Measurements from ENCODE around the gene PMP22. TPM values are rescaled to one million over a fixed set of nuclear protein-coding genes. Genes with fewer than 3 reads are reported as not detected.

Gene PMP22
- total RNA-seq: 1 to 10 TPM in 1 of 2 experiments, under 1 TPM in 1; 0.62 to 1.1 TPM

DNA sequence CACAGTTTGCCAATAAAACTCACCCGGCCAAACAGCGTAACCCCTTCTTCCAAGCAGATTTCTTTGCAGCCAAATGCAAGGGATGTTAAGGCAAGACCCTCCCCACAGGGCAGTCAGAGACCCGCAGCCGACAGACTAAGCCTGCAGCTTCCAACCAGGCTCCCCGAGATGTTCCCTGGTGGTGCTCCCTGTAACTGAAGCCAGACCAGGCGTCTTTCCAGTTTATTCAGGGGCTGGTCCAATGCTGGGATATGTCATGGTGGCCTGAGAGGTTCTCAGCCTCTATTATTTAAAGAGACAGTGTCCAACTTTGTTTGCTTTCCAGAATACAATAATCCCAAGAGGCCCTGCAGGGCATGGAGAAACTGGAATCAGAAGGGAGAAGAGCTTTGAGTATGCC is at the start of gene PMP22:
PMP22 (minus strand) TSS at position 196 of the 400 bp plus-strand sequence. CDS start 4,599 bp downstream, outside the sequence.
- peaks cover 10% of the 10 kb centered on the region for H3K4me1 Mint-ChIP-seq
- peaks cover 71% of the 10 kb centered on the region for H3K27me3 Mint-ChIP-seq
- no peak within 1 kb of the TSS for H3K27ac Mint-ChIP-seq
- no peak for ATAC-seq (ENCODE audit: low read depth)
- H3K9me3 Mint-ChIP-seq: no peaks in the 10 kb centered on the region
- no peaks in the 10 kb centered on the region for H3K36me3 Mint-ChIP-seq
- POLR2A ChIA-PET: no interaction called here
- no peak within 1 kb of the TSS for H3K4me3 Mint-ChIP-seq
- no peak for DNase-seq

DNA sequence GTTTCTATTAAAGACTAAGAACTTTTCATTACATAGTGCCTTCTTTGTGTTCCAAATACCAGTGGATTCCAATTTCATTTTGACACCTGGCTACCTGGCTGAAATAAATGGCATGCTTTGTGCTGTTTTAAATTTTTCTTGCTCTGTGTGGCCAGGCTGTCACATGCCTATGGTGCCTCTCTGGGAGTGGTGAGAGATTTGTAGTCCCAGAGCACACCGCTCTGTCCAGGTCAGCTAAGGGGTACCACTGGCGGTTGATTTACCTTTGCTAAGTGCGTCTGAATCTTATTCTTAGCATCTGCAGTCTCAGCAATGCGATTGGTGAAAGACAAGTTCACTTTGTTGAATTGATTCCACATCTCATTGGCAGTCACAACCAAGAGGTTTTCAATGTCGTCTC is 46.9 kb upstream of the PMP22 start:
- DNase-seq (no peak), ATAC-seq (ENCODE audit: low read depth) (no peak)
- H3K36me3 Mint-ChIP-seq: no peaks in the 10 kb centered on the region
- H3K4me3 Mint-ChIP-seq: no peak overlapping the region
- peaks cover 3% of the 10 kb centered on the region for H3K27me3 Mint-ChIP-seq
- no peaks in the 10 kb centered on the region for H3K4me1 Mint-ChIP-seq
- H3K9me3 Mint-ChIP-seq: no peaks in the 10 kb centered on the region
- H3K27ac Mint-ChIP-seq: no peak overlapping the region
- POLR2A ChIA-PET: no interaction called here

- Mint-ChIP-seq H3K4me1 (peaks cover 2% of the 10 kb centered on the region), H3K27me3 (peaks cover 4% of the 10 kb centered on the region), H3K9me3 (no peaks in the 10 kb centered on the region), H3K27ac (no peak overlapping the region), H3K36me3 (no peaks in the 10 kb centered on the region), H3K4me3 (no peak overlapping the region)
- DNase-seq (no peak), ATAC-seq (ENCODE audit: low read depth) (no peak)
- POLR2A ChIA-PET: no interaction called here
Observed at GRCh38 chr17:15309793-15310192, 44.7 kb upstream of the PMP22 start.

DNA sequence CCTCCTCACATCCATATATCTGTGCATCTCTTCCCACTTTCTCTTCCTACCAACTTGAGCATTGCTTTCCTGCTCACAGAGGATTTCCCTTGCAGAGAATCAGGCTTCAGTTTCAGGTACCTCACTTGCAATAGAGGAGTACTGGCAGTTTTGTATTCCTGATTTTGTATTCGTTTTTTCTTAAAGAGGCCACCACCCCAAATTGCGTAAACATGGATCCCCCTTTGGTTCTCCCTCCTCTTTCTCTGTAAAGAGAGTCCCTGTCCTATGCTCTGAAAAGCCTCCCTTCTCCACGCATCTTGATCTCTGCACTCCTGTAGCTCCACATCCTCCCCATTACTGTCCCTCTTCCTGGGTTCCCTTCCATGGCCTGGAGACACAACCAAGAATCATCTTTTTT is 44.1 kb upstream of the PMP22 start:
- H3K27ac Mint-ChIP-seq: no peak overlapping the region
- ATAC-seq (ENCODE audit: low read depth) (no peak), DNase-seq (no peak)
- no peaks in the 10 kb centered on the region for H3K36me3 Mint-ChIP-seq
- POLR2A ChIA-PET: no interaction called here
- H3K9me3 Mint-ChIP-seq: no peaks in the 10 kb centered on the region
- H3K4me1 Mint-ChIP-seq: peaks cover 2% of the 10 kb centered on the region
- peaks cover 4% of the 10 kb centered on the region for H3K27me3 Mint-ChIP-seq
- H3K4me3 Mint-ChIP-seq: no peak overlapping the region

DNA sequence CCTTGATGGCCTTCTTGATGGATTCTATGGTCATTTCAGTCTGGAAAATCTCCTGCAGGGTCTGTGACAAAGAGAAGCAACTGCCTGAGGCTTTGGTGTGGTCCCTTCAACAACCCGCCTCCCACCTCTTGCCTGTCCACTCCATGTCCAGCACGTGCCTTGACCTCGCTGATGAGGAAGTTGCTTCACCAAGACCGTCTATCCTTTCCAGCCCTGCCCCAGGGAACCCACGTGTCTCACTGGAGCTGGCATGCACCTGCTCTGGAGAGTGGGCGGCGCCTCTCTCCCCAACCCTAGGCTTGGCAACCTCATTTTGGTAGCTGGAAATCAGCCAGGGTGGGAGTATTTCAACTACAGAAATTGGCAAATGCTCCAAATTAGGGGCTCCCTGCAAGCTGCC is 43.6 kb upstream of the PMP22 start:
- ATAC-seq (ENCODE audit: low read depth) (no peak), DNase-seq (no peak)
- no peak overlapping the region for H3K27ac Mint-ChIP-seq
- POLR2A ChIA-PET: no interaction called here
- H3K4me3 Mint-ChIP-seq: no peak overlapping the region
- peaks cover 4% of the 10 kb centered on the region for H3K27me3 Mint-ChIP-seq
- peaks cover 2% of the 10 kb centered on the region for H3K4me1 Mint-ChIP-seq
- H3K36me3 Mint-ChIP-seq: no peaks in the 10 kb centered on the region
- H3K9me3 Mint-ChIP-seq: no peaks in the 10 kb centered on the region

- H3K4me3 Mint-ChIP-seq: no peak overlapping the region
- H3K9me3 Mint-ChIP-seq: no peaks in the 10 kb centered on the region
- ATAC-seq (ENCODE audit: low read depth): no peak
- DNase-seq: no peak
- peaks cover 3% of the 10 kb centered on the region for H3K27me3 Mint-ChIP-seq
- H3K4me1 Mint-ChIP-seq: peaks cover 2% of the 10 kb centered on the region
- no peaks in the 10 kb centered on the region for H3K36me3 Mint-ChIP-seq
- POLR2A ChIA-PET: no interaction called here
- H3K27ac Mint-ChIP-seq: no peak overlapping the region
Observed at GRCh38 chr17:15307710-15308111, 42.6 kb upstream of the PMP22 start.

- H3K36me3 Mint-ChIP-seq: no peaks in the 10 kb centered on the region
Observed at GRCh38 chr17:15303851-15304250, 38.7 kb upstream of the PMP22 start.

DNA sequence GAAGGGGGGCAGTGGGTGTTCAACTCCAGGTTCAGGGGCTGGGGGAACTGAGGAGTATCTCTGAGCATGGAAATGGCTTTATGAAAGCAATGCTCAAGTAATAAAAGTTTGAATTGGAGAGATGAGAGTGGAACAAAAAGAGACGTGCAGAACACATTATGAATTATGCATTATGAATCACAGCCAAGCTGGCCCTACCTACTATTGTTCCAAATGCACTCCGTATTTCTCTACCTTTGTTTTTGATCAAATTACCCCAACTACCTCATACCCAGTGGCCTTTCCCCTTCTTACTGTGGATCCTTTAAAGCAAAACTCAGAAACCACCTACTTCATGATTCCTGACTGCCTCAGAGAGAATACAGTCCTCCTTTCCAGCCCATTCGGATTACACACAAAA is 38.1 kb upstream of the PMP22 start:
- no peak for ATAC-seq (ENCODE audit: low read depth)
- no peak overlapping the region for H3K27ac Mint-ChIP-seq
- H3K27me3 Mint-ChIP-seq: peaks cover 15% of the 10 kb centered on the region
- no peaks in the 10 kb centered on the region for H3K36me3 Mint-ChIP-seq
- POLR2A ChIA-PET: no interaction called here
- no peak for DNase-seq
- no peaks in the 10 kb centered on the region for H3K9me3 Mint-ChIP-seq
- H3K4me3 Mint-ChIP-seq: no peak overlapping the region
- peaks cover 2% of the 10 kb centered on the region for H3K4me1 Mint-ChIP-seq

More at GRCh38 chr17:15303851-15304250, 38.7 kb upstream of the PMP22 start:
- Mint-ChIP-seq H3K27me3 (peaks cover 15% of the 10 kb centered on the region), H3K4me3 (no peak overlapping the region), H3K4me1 (peaks cover 2% of the 10 kb centered on the region), H3K27ac (no peak overlapping the region), H3K9me3 (no peaks in the 10 kb centered on the region)
- POLR2A ChIA-PET: no interaction called here
- DNase-seq: no peak
- ATAC-seq (ENCODE audit: low read depth): no peak

DNA sequence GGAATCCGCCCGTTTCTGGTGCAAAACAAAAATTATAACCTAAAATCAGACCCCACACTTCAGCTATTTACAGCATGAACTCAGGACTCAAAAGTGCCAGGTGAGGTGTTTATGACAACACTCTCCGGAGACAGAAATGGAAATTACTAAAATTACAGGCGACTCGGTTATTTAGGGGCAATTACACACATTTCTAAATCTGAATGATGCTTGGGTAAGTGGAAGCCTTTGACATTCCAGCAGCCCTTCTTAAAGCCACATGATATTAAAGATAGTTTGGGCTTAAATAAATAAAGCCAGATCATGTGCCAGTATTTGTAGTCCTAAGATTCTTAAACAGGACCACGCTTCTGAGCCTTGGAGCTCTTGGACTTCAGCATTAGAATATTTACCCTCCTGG is 36.7 kb upstream of the PMP22 start:
- no peaks in the 10 kb centered on the region for H3K36me3 Mint-ChIP-seq
- H3K9me3 Mint-ChIP-seq: no peaks in the 10 kb centered on the region
- DNase-seq (no peak), ATAC-seq (ENCODE audit: low read depth) (no peak)
- H3K4me1 Mint-ChIP-seq: peaks cover 2% of the 10 kb centered on the region
- POLR2A ChIA-PET: no interaction called here
- H3K4me3 Mint-ChIP-seq: no peak overlapping the region
- H3K27ac Mint-ChIP-seq: no peak overlapping the region
- H3K27me3 Mint-ChIP-seq: peaks cover 15% of the 10 kb centered on the region

DNA sequence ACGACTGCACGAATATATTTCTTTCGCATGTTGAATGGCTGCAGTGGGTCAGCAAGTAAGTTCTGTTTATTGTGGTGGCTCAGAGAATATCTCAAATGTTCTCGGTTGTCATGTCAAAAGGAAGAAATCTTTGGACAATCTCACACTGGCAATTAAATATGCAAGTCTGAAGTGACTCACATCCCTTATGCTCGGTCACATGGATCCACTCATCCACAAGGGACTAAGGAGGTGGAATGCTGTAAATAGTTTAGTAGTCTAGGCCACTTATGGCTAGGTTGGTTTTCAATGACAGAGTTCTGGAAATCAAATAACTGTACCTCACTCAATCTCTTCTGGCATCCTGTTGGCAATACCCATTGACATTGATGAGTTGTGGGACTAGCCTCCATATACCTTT is 33.0 kb upstream of the PMP22 start:
- no peak for ATAC-seq (ENCODE audit: low read depth)
- POLR2A ChIA-PET: no interaction called here
- Mint-ChIP-seq H3K27ac (no peak overlapping the region), H3K4me3 (no peak overlapping the region), H3K36me3 (no peaks in the 10 kb centered on the region), H3K27me3 (peaks cover 13% of the 10 kb centered on the region), H3K9me3 (no peaks in the 10 kb centered on the region), H3K4me1 (no peaks in the 10 kb centered on the region)
- no peak for DNase-seq

GRCh38 chr17:15293558-15293957 is 28.4 kb upstream of the PMP22 start:
- no peak for ATAC-seq (ENCODE audit: low read depth)
- Mint-ChIP-seq H3K4me3 (no peak overlapping the region), H3K27ac (no peak overlapping the region), H3K9me3 (no peaks in the 10 kb centered on the region), H3K27me3 (peaks cover 7% of the 10 kb centered on the region), H3K4me1 (no peaks in the 10 kb centered on the region), H3K36me3 (no peaks in the 10 kb centered on the region)
- no peak for DNase-seq
- POLR2A ChIA-PET: no interaction called here

GRCh38 chr17:15291674-15292361 is 26.7 kb upstream of the PMP22 start:
- no peak for ATAC-seq (ENCODE audit: low read depth)
- POLR2A ChIA-PET: no interaction called here
- no peaks in the 10 kb centered on the region for H3K9me3 Mint-ChIP-seq

GRCh38 chr17:15290605-15291004 is 25.5 kb upstream of the PMP22 start:
- Mint-ChIP-seq H3K9me3 (no peaks in the 10 kb centered on the region), H3K4me1 (no peaks in the 10 kb centered on the region), H3K4me3 (no peak overlapping the region), H3K36me3 (no peaks in the 10 kb centered on the region), H3K27ac (no peak overlapping the region), H3K27me3 (peaks cover 16% of the 10 kb centered on the region)
- ATAC-seq (ENCODE audit: low read depth): no peak
- DNase-seq: no peak
- POLR2A ChIA-PET: no interaction called here

More at GRCh38 chr17:15291674-15292361, 26.7 kb upstream of the PMP22 start:
- no peak overlapping the region for H3K27ac Mint-ChIP-seq
- peaks cover 16% of the 10 kb centered on the region for H3K27me3 Mint-ChIP-seq
- H3K4me1 Mint-ChIP-seq: no peaks in the 10 kb centered on the region
- DNase-seq: no peak
- H3K36me3 Mint-ChIP-seq: no peaks in the 10 kb centered on the region
- H3K4me3 Mint-ChIP-seq: no peak overlapping the region

GRCh38 chr17:15289285-15290183 is 24.4 kb upstream of the PMP22 start:
- no peaks in the 10 kb centered on the region for H3K9me3 Mint-ChIP-seq
- POLR2A ChIA-PET: no interaction called here

More at GRCh38 chr17:15289285-15290183, 24.4 kb upstream of the PMP22 start:
- DNase-seq (no peak), ATAC-seq (ENCODE audit: low read depth) (no peak)
- H3K36me3 Mint-ChIP-seq: no peaks in the 10 kb centered on the region
- H3K4me1 Mint-ChIP-seq: no peaks in the 10 kb centered on the region
- no peak overlapping the region for H3K4me3 Mint-ChIP-seq
- peaks cover 21% of the 10 kb centered on the region for H3K27me3 Mint-ChIP-seq
- no peak overlapping the region for H3K27ac Mint-ChIP-seq

Data from activated naive CD8-positive, alpha-beta T cell treated with anti-CD3 and anti-CD28 coated beads, Interleukin-2, amount 10 ng/mL, durations not matched to agents 7 days and 5 days (primary cell).